Stimulated activated CD4-positive, alpha-beta T cell treated with anti-CD3 and anti-CD28 coated beads, Interleukin-4, amount 100 ng/mL, for 48 hours (primary cell): ENCODE data around the gene ARHGAP28.

Experiments
- DNase-seq, 2 donors: peaks; one replicate each; pipeline ENCODE4 v3.0.0-alpha.2; 2020; ENCODE audit warnings: low read depth in 2 of 2

The ARHGAP28 gene, protein sequence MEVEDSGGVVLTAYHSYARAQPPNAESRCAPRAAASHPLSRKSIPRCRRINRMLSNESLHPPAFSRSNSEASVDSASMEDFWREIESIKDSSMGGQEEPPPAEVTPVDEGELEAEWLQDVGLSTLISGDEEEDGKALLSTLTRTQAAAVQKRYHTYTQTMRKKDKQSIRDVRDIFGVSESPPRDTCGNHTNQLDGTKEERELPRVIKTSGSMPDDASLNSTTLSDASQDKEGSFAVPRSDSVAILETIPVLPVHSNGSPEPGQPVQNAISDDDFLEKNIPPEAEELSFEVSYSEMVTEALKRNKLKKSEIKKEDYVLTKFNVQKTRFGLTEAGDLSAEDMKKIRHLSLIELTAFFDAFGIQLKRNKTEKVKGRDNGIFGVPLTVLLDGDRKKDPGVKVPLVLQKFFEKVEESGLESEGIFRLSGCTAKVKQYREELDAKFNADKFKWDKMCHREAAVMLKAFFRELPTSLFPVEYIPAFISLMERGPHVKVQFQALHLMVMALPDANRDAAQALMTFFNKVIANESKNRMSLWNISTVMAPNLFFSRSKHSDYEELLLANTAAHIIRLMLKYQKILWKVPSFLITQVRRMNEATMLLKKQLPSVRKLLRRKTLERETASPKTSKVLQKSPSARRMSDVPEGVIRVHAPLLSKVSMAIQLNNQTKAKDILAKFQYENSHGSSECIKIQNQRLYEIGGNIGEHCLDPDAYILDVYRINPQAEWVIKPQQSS

DNA sequence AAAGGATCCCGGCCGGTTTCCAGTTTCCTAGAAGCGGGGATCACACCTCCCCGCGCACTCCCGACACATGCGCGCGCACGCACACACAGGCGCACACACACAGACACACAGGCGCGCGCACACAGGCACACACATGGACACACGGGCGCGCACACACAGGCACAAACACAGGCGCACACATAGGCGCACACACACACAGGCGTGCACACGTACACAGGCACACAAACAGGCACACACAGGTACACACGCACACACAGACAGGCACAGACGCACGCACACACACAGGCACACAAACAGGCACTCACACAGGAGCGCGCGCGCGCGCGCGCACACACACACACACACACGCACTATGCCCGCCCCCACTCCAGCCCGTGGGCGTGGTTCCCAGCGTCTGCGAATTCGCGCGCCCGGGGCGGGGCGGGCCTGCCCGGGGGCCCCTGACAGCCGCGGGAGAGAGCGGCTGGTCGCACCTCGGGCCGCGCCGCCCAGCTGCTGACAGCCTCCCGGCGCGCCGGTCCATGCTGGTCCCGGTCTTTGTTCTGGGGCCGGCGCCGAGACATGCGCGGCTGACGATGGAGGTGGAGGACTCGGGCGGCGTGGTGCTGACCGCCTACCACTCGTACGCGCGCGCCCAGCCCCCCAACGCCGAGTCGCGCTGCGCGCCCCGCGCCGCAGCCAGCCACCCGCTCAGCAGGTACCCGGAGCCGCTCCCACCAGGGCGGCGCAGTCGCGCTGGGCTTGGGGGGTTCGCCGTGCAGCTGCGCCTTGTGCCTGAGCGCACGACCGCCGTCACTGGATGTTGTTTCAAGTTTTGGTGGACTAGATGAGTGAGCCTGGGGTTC lies at the start of gene ARHGAP28:
Gene ARHGAP28 (plus strand): TSS at position 470 of the 845 bp plus-strand sequence. CDS start 106 bp downstream, at position 576.
- DNase-seq, result peak; percentile 0

DNA sequence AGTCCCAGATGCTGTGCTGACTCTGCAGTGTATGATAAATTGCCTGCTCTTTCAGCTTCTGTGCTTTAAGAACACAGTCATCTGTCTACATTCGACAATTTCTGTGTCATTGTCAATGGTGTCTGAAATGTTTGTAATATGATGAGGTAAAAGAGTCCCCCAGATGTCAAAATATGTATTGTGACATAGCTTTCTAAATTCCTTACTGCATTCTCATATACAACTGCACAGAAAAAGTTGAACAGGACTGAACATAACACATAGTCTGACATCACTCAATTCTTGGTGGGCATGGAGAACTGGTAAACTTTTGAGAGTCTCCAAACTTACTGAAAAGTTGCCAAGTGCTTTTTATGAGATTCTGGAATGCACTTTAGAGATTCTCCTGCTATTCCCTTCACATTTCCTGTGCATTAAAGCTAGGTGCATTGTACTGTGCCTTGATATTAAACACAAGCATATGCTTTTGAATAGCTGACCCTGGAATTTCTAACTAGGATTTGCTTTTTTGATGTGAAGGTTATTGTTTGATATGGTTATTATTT lies 48.1 kb upstream of the ARHGAP28 start:
- DNase-seq, result no peak

DNA sequence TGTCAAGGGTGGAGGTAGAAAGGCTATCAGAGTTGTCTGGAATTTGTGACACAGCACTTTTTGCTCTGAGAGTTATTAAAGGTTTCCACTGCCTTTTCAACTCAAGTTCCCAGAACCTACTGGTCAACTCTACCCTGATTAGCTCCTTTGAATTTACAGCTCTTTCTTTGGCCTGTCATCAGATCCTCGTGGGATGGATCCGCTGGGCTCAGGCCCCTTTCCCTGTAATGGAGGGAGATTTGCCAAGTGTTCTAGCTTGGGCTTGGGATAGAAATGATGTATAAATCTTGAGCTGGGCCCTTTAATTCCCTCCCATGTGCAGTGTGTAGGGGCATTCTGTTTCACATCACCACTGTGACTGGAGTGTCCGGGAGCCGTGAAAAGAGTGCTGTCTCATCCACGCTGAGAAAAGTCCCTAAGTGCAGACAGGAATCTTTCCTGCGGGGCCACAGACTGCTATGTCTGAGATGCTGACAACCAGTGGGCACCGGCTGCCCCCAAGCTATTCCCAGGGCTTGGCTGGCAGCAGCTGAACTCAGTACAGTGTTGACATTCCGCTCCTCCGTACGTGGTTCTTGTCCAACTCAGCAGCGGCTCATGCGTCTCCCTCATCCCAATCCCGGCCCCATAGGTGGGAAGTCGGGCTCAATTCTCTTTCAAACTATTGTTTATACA lies 46.9 kb upstream of the ARHGAP28 start:
- no peak for DNase-seq

DNA sequence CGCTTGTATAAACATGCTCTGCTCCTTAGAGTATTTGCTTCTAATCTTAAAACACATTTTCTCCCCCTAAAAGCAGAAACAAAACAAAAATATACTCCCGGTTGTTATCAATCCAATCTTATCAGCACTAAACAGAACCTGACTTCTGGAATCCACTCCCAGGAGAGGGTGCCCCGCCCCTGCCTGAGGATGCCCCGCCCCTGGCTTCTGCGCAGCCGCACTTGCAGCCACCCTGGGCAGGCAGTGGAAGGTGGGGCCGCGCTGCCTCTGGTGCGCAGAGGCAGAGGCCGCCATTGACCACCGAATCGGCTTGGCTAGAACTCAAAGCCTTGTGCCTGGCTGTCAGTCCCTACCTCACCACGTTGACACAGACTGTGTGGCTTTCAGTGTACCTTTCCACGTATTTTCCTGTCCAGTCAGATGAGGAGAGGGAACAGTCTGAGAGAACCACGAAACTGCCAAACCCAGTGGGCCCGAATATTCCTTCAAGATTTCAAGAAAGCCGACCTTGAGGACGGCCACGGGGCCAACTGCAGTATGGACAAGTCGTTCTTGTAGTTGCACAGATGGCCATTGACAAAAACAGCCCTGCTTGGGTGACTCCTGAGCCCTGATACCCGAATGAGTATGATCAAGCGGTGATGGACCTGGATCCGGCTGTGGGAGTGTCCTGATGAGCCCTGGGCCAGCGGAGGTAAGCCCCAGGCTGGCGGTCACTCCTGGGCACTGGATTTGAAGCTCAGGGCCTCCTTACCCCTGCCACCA lies 46.2 kb upstream of the ARHGAP28 start:
- DNase-seq, result no peak

DNA sequence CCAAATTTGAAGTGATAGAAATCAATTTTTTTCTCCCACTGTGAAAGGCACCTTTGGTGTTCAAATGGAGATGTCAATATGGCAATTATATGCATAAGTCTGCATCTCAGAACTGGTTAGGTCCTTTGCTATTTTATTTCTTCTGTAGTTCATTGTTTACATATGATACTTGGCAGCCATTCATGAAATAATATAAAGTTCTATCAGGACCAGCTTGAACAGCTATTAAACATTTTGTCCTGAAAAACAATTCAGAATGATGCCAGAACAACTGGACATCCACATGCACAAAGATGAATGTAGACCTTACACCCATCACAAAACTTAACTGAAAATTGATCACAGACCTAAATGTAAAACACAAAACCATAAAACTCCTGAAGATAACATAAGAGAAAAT lies 41.8 kb upstream of the ARHGAP28 start:
- DNase-seq, result no peak

DNA sequence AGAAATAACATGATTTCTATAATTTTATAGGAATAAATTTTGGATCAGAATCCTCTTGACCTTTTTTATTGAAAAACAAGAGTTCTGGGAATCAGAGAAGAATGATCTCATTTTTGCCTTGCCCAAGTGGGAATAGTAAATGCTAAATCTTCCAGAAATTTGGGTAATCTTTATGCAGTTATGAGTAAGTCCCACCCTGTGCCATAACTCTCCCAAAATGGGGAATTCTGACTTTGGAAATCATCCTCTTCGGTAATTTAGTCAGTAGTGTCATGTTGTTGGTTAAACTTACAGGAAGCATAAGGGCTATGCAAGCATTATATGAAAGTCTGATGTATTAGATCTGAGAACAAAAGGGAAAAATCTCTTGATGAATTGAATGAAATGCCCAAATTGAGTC lies 20.6 kb upstream of the ARHGAP28 start:
- no peak for DNase-seq

DNA sequence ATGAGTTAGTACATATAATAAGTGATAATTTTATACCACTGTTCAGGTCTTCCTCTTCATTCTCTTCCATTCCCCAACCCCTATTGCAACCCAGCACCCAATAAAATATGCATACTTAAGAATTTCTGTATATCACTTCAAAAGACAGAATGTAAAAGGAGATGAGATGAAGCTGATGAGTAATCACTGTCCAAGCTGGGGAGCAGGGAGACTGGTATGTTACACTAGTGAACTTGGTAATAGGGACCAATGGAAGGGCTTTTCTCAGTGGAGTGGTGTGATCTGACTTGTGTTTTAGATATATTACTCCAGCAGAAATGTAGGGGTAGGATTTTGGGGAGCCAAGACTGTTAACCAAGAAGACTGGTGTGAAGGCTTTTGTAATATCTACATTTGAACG lies 18.0 kb upstream of the ARHGAP28 start:
- no peak for DNase-seq

DNA sequence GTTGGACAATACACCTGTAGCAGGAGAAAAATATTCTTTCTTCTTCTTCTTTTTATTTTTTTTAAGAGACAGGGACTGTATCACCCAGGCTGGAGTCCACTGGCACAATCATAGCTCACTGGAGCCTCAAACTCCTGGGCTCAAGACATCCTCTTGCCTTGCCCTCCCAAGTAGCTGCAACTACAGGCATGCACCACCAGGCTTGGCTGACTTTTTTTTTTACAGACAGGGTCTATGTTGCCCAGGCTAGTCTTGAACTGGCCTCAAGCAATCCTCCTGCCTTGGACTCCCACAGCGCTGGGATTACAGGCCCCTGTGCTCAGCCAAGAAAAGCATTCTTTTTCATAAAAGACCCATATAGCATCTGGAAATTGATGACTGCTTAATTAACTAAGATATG lies 17.1 kb upstream of the ARHGAP28 start:
- no peak for DNase-seq

DNA sequence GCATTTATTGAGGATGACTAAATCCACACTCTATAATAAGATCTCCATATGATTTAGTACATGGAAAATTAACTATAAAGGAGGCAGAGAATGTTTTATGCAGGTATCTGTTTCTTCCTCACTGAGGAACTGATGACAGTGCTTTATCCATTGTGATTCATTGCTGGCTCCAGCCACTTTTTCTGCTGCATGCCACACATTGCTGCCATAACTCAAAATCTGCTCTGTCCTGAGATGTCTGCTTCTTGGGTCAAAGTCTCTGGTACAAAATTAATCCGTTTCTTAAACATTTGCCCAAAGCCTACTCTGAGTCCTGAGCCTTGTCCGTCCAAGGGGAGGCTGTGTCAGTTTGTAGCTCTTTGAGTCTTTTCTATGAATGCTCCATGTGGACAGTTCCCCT lies 15.5 kb upstream of the ARHGAP28 start:
- DNase-seq, result no peak

DNA sequence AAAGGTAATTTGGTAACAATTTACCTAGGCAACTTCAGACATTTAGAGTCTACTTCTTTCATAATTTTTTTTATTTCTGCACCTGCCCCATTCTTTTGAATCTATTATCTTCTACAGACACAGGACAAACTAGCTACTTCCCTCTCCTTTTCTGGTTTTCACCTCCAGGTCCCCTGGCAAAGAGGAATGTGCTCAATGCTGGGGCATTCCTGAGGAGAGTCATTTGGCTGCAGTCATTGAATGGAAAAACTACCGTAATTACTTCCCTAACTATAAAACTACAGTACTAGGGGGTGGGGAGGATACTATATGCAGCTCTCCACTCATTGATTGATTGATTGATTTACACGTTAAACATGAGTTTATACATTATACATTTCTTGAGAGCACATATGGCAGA lies 11.2 kb upstream of the ARHGAP28 start:
- no peak for DNase-seq

DNA sequence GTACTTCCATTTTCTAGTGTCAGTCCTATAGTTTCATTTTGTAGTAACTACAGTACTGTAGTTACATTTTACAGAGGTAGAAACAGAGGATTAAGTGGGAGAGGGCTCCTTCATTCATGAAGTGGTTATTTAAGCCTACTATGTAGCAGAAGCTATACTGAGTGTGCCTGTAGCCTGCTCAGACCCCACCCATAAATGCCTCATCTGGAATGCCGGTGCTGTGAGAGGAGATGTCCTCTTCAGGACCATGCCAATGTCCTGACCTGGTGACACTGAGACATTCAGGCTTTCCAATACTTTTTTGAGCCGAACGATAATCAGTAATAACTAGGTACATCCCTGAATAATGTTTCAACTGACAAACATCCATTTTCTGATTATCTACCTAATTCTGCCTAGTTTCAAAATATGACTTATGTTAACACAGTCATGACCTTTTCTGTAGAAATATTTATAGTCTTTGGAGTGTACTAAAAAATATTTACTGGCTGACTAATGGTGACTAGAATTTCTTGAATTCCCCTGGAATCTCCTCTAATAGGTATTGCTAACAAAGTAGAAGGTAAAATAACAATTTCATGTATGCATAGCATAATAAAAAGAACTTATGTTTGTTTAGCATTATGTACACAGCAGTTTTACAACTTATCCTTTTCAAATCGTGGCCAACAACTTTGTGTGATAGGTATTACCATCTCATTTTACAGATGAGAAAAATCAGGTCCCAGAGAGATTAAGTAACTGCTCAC lies 10.2 kb upstream of the ARHGAP28 start:
- DNase-seq, result no peak

DNA sequence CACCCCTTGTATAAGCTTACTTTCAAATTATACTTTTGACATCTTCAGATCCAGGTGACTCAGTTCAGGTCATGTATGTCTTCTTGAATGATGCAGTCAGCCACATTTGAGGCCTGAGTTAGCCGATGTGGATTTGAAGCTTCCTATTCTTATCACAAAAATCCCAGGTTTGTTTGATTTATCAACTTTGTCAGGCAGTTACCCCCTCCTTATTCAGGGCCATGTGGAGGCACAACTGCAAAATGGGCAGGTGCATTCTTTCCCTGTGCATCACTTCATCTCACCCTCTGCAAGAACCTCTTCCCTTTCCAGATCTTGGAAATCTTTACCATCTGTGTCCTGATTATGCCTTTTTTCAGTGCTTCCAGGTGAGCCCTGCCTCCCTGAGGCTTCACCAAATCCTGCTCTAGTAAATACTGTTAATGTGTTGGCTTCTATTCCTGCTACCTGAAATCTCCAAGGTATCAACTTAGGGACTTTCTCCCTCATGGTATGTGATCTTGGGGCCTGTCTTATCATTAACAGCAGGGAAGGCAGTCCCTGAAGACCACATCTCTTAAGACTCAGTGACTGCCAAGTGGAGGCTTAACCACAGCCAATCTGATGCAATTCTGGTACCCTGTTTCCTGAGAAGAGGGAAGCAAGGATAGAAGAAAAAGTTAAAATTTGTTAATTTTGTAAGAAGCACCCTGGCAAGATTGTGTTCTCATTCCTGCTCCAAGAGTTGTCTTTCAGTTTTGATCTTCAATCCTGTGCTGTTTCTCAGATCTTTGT lies 9.4 kb upstream of the ARHGAP28 start:
- no peak for DNase-seq

DNA sequence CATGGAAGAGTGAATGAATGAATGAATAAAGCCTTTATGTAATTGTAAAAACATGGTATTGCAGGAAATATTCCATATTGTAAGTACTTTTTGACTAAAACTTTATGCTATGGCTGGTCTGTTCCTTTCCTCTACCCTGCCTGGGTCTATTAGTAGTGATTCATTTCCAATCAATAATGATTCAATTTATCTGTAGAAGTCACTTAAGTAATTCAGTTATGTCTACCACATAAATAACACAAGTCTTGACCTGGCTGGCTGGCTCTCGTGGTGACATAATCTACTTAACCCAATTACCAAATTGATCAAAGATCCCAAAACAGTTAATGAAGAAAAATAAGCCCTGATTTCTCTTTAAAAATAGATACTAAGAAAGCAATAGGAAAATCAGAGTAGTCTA lies 7.8 kb upstream of the ARHGAP28 start:
- no peak for DNase-seq

DNA sequence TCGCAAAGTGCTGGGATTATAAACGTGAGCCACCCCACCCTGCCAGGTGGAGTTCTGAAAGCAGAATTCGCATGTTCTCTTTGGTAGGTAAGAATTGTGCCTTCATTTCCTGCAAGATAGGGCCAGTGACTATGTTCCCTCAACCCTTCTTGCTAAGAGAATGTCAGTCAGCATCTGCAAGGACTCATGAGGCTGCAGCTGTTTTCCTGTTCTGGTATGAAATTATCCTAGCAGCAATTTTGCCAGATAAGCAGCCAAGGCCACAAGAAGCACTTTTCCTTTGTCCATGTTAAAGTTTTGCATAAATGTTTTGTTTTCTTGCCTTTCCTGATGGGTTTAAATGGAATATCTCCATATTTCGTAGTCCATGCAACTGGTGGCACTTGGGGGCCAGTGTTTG lies 6.8 kb upstream of the ARHGAP28 start:
- DNase-seq, result no peak

DNA sequence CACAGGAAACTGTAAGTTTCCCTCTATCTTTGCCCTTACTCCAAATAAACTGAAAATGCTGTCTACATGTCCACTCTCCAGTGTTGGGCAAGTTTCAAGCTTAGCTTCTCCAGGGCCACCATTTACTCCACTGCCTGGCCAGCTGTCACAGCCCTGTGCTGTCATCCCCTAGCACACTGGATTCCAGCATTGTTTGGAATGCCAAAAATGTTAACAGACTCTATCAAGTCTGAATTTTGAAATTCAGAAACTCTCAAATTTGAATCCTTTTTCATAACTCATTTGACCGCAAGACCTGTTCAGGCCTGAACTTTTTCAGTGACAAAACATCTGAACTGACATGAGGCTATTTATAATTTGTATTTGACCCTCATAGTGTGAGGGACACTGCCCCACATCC lies 5.2 kb upstream of the ARHGAP28 start:
- DNase-seq, result no peak

DNA sequence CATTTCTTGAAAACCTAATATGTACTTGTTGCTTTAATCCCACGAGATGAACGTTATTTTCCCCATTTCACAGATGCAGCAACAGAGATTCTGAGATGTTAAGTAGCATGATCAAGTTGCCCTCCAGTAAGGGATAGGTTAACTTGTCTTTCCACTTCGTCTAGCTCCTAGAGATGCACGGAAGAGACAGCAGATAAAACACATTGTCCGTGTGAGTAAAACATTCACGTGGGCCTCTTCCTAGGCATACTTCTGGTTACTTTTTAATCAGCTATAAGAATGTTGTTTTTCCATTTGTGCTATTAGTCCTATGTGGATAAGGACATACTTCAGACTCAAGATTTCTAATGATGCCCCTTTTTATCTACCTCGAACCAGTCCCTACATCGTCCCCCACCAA lies 1.2 kb upstream of the ARHGAP28 start:
- no peak for DNase-seq

DNA sequence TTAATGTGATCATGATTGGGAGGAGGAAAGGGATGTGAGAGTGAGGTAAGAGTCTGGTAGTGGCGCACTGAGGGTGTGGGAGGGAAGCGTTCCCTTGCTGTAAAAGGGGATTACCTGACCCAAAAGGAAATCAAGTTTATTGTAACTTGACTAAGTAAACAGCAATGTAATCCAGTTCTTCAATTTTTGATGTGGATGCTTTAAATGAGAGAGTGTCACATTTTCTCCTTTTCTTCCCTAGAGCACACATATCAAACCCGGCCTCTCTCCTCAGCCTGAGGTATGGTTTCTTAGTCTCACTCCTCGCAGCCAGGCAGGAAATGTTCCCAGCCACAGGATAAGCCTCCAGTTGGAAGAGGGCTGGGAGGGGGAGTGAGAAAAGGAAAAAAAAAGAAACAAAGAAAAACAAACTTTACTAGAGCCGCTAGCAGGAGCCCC lies 688 bp upstream of the ARHGAP28 start:
- no peak for DNase-seq

DNA sequence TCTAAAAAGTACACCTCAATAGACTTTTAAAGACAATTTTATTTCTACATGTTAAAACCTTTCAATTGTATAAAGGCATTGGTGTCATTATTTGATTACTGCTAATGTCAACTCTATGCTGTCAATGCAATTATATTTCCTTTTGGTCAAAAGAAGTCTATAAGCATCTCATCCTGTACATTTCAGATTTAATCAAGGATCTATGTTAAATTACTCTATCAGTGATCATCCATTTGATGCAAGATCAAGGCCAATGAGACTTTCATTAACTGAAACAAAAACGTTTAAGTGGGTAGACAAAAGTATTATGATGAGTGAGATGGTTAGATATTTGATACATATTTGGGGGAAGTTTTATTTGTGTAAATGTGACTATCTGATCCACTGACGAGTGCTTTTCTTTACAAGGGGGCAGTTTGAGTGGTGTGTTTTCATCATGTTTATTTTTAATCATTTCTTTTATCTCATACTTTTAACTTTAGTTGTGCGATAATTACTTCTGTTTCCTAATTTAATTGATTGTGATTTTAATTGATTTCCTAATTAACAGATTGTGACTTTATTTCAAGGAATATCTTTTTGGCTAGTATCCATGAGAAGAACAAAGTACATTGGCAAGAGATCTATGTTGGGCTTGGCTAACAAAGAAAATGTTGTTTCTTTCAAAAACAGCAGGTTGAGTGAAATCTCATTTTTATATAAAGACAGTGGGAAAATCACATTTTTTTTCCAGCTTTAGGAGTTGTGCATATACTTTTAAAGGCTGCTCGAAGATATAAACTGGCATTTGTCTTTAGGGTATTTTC lies 1.1 kb downstream of the ARHGAP28 start:
- no peak for DNase-seq
